ENCODE data around the gene EXOSC5.
A peak's percentile ranks its signal among the peaks of the same experiment; 100 is the strongest.

The EXOSC5 gene

GRCh38 chr19:41434450-41434849, 37.3 kb upstream of the EXOSC5 start:
- Histone ChIP-seq H3K9me3 (ENCODE audit: control insufficient read depth, insufficient read depth, low read length) (no peaks in the 10 kb centered on the region), H3K4me3 (ENCODE audit: low read depth, low read length) (no peak overlapping the region), H3K36me3 (ENCODE audit: control insufficient read depth, insufficient read depth, low read length) (peaks cover 19% of the 10 kb centered on the region), H3K4me1 (ENCODE audit: control insufficient read depth, insufficient read depth, low read length) (no peaks in the 10 kb centered on the region), H3K27me3 (ENCODE audit: control insufficient read depth, insufficient read depth, low read length) (no peaks in the 10 kb centered on the region), H3K9ac (ENCODE audit: low read depth, low read length) (no peak overlapping the region)

- Histone ChIP-seq H3K4me3 (ENCODE audit: low read depth, low read length) (no peak overlapping the region), H3K9ac (ENCODE audit: low read depth, low read length) (no peak overlapping the region), H3K36me3 (ENCODE audit: control insufficient read depth, insufficient read depth, low read length) (peaks cover 19% of the 10 kb centered on the region), H3K9me3 (ENCODE audit: control insufficient read depth, insufficient read depth, low read length) (no peaks in the 10 kb centered on the region), H3K27me3 (ENCODE audit: control insufficient read depth, insufficient read depth, low read length) (no peaks in the 10 kb centered on the region), H3K4me1 (ENCODE audit: control insufficient read depth, insufficient read depth, low read length) (no peaks in the 10 kb centered on the region)
These were observed 36.0 kb upstream of the EXOSC5 start for GRCh38 chr19:41433171-41433570.

DNA sequence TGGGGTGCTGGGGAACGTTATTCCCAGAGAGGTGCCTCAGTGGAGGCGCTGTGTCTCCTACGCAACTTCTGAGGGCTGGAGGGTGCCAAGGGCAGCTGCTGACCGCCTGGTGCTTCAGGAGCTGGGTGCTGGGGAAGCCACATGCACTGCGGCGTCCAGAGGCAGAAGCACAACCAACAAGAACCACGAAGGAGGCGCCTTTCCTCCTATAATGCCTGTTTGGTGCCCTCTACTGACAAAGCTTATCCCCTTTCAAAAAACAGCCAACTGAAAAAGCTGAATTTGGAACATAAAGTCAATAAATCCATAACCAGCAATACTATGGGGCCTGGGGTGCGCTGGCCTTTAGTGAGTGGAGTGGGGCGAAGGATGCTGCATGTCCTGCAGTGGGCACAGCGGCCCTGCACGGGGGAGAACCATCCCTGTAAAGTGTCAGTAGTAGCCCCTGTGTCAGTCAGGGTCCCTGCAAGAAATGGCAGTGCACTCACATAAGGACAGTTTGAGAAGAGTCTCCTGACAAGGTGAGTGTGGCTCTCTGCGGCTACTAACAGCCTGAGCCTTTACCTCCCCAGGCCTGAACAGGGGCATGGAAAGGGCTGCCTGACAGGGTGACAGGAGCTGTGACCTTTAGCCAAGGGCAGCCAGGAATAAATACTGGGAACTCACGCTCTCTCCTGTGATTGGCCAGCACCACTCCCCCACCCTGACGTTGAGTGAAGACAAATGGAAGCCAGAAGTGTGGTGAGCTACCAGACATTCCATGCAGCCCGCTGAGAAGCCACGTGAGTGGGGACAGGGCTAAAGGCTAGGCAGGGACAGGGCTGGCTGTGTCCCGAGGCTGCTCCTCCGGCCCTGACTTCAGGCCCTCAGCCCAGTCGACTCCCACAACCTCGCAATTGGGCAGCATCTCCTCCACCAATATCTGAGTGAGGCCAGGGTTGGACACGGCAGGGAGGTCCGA, 34.5 kb upstream of the EXOSC5 start:
- H3K4me3 ChIP-seq (ENCODE audit: low read depth, low read length): no peak overlapping the region
- no peaks in the 10 kb centered on the region for H3K9me3 ChIP-seq (ENCODE audit: control insufficient read depth, insufficient read depth, low read length)
- H3K36me3 ChIP-seq (ENCODE audit: control insufficient read depth, insufficient read depth, low read length): peaks cover 19% of the 10 kb centered on the region
- no peak overlapping the region for H3K9ac ChIP-seq (ENCODE audit: low read depth, low read length)
- H3K4me1 ChIP-seq (ENCODE audit: control insufficient read depth, insufficient read depth, low read length): peaks cover 3% of the 10 kb centered on the region
- no peaks in the 10 kb centered on the region for H3K27me3 ChIP-seq (ENCODE audit: control insufficient read depth, insufficient read depth, low read length)

DNA sequence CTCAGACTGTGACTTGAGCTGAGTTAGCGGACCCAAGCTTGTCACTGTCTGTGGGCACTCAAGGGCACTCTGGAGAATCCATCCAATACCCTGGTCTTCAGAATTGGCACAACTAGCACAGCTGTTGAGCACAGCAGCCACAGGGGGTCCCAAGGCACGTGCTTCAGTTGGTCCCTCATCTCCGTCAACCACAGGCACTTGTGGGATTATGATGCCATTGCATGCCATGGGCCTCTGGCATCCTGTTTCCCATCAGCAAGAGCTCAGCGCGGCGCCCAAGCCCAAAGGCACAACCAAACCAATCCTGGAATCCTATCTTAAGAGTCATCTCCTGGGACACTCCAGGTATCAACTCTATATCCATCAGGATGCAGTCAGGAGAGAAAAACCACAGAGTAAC, 33.8 kb upstream of the EXOSC5 start:
- Histone ChIP-seq H3K4me3 (ENCODE audit: low read depth, low read length) (no peak overlapping the region), H3K36me3 (ENCODE audit: control insufficient read depth, insufficient read depth, low read length) (peaks cover 22% of the 10 kb centered on the region), H3K27me3 (ENCODE audit: control insufficient read depth, insufficient read depth, low read length) (no peaks in the 10 kb centered on the region), H3K9ac (ENCODE audit: low read depth, low read length) (no peak overlapping the region), H3K4me1 (ENCODE audit: control insufficient read depth, insufficient read depth, low read length) (peaks cover 3% of the 10 kb centered on the region), H3K9me3 (ENCODE audit: control insufficient read depth, insufficient read depth, low read length) (no peaks in the 10 kb centered on the region)

DNA sequence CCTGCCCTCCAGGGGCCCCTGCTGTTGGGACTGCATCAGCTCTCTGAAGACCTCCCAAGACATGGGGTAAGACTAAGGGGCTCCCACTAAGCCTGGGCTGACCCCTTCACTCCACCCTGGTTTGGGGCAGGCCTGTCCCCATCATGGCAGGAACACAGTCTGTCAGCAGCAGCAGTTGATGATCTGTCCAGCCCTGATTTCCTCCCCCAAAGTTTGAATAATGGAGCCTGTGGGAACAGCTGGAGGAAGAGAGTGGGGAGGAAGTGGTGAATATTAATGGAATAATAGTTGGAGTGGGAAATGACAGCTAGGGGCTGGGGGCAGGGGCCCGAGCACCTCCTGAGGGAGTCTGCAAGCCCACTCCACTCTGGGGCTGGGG, 31.3 kb upstream of the EXOSC5 start:
- peaks cover 31% of the 10 kb centered on the region for H3K36me3 ChIP-seq (ENCODE audit: control insufficient read depth, insufficient read depth, low read length)
- H3K9ac ChIP-seq (ENCODE audit: low read depth, low read length): no peak overlapping the region
- no peaks in the 10 kb centered on the region for H3K27me3 ChIP-seq (ENCODE audit: control insufficient read depth, insufficient read depth, low read length)
- H3K9me3 ChIP-seq (ENCODE audit: control insufficient read depth, insufficient read depth, low read length): no peaks in the 10 kb centered on the region
- H3K4me1 ChIP-seq (ENCODE audit: control insufficient read depth, insufficient read depth, low read length): peaks cover 3% of the 10 kb centered on the region
- H3K4me3 ChIP-seq (ENCODE audit: low read depth, low read length): peak overlapping the region; percentile 50

GRCh38 chr19:41427647-41428480, 30.7 kb upstream of the EXOSC5 start:
- Histone ChIP-seq H3K36me3 (ENCODE audit: control insufficient read depth, insufficient read depth, low read length) (peaks cover 32% of the 10 kb centered on the region), H3K9me3 (ENCODE audit: control insufficient read depth, insufficient read depth, low read length) (no peaks in the 10 kb centered on the region), H3K27me3 (ENCODE audit: control insufficient read depth, insufficient read depth, low read length) (no peaks in the 10 kb centered on the region), H3K4me3 (ENCODE audit: low read depth, low read length) (peak overlapping the region; percentile 50), H3K4me1 (ENCODE audit: control insufficient read depth, insufficient read depth, low read length) (peaks cover 3% of the 10 kb centered on the region), H3K9ac (ENCODE audit: low read depth, low read length) (peak overlapping the region; percentile 29)

DNA sequence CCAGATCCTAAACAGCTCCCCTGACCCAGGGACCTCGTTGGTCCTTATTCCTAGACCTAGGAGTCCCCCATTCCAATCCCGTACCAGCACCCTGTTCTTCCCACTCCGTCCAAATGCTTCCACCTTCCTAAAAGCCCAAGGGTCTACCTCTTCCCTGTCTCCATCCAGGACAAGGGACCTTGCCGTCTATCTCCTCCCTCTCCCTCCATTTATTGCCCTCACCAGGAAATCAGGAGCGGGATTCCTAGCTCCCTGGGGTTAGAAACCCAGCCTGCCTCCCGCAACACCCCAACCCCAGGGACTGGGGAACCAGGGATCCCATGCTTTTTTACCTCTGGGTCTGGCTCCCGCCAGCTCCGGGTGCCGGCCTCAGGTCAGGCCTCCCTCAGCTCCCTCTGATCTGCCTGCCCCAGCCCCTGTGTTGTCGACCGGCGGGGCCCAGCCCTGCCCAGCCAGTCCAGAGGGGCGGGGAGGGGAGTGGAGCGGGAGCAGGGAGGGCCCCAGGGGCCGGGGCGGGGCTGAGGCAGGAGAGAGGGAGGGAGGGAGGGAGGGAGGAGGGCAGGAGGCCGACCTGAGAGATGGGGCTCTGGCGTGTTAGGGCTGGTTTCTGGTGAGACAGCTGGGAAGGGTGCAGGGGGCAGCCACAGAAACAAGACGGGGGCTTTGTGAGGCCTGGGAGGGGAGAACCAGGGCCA, 29.9 kb upstream of the EXOSC5 start, which contains the start of gene B3GNT8:
Gene B3GNT8, minus strand, starts transcription at position 423 of the 695 bp plus-strand sequence. CDS start 596 bp downstream, outside the sequence.
- Histone ChIP-seq H3K4me1 (ENCODE audit: control insufficient read depth, insufficient read depth, low read length) (peaks cover 3% of the 10 kb centered on the region), H3K9me3 (ENCODE audit: control insufficient read depth, insufficient read depth, low read length) (no peaks in the 10 kb centered on the region), H3K27me3 (ENCODE audit: control insufficient read depth, insufficient read depth, low read length) (no peaks in the 10 kb centered on the region), H3K36me3 (ENCODE audit: control insufficient read depth, insufficient read depth, low read length) (peaks cover 34% of the 10 kb centered on the region), H3K9ac (ENCODE audit: low read depth, low read length) (peak within 1 kb of the TSS; percentile 77), H3K4me3 (ENCODE audit: low read depth, low read length) (peak within 1 kb of the TSS; percentile 50)

DNA sequence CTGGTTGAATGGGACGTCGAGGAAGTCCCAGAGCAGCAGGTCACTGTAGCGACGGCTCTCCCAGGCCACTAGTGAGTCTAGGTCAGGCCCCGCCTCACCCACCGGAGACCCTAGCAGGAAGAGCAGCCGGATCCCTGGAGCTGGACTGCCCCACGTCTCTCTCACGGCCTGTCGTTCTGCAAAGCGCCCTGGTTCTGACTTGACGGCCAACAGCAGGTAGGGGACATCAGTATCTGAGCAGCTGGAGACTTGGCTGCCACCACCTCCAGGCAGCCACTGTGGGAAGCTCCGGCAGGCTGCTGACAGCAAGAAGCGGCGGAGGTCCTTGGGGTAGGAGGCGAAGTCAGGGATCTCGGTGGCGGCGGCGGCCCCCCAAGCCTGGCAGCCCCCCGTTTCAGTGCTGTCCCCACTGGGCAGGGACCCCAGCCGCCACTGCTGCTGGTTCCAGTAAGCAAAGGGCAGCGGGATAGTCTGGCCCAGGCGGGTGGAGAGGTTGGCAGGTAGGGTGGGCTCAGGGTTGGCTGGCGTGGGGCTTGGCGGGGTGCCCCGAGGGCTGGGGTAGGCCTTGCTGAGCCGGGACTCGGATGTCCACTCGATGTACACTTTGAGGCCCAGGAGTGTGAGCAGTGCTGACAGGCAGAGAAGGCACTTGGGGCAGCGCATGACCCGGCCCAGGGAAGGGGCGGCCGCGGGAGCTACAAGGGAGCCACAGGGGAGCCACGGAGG, 29.1 kb upstream of the EXOSC5 start:
- Histone ChIP-seq H3K4me3 (ENCODE audit: low read depth, low read length) (peak overlapping the region; percentile 50), H3K27me3 (ENCODE audit: control insufficient read depth, insufficient read depth, low read length) (no peaks in the 10 kb centered on the region), H3K9ac (ENCODE audit: low read depth, low read length) (peak overlapping the region; percentile 77), H3K9me3 (ENCODE audit: control insufficient read depth, insufficient read depth, low read length) (no peaks in the 10 kb centered on the region), H3K4me1 (ENCODE audit: control insufficient read depth, insufficient read depth, low read length) (peaks cover 3% of the 10 kb centered on the region), H3K36me3 (ENCODE audit: control insufficient read depth, insufficient read depth, low read length) (peaks cover 29% of the 10 kb centered on the region)

DNA sequence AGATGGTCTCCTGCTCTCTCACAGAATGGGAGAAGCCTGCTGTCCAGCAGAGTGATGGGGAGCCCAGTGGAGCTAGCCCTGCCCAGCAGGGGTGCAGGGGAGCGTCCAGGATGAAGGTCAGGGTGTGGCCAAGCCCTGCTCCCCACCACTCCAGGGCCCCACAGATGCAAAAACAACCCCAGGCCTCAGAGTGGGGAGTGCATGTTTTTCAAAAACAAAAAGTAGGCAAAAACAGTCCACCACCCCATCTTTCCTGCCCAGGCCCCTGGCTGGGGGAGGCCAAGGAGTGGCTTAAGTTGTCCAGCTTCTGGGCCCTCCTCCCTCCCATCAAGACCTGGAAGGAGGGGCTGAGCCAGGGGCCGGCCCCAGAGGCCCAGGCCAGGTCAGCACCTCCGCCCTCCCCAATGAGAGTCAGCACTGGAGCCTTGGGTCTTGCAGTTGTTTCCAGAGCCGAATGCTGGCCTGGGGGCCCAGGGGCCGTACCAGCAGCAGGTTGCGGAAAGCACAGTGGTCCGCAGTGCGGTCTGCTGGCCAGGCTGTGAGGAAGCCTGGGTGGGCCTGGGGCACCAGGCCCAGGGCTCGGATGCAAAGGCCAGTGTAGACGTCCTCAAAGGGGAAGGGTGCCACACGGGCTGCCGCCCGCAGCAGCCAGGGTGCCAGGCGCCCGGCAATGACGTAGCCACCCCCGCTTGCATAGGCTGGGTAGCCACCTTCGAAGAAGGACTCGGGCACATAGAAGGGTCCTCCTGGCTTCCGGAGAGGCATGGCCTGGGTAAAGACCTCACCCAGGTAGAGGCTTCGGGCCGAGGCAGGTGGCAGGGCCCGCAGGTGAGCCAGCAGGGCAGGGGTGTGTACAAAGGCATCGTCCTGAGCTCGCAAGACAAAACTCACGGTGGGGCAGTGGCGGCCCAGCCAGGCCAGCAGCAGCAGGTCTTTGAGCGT, 28.3 kb upstream of the EXOSC5 start:
- Histone ChIP-seq H3K36me3 (ENCODE audit: control insufficient read depth, insufficient read depth, low read length) (peaks cover 26% of the 10 kb centered on the region), H3K27me3 (ENCODE audit: control insufficient read depth, insufficient read depth, low read length) (no peaks in the 10 kb centered on the region), H3K4me1 (ENCODE audit: control insufficient read depth, insufficient read depth, low read length) (peaks cover 3% of the 10 kb centered on the region), H3K9ac (ENCODE audit: low read depth, low read length) (no peak overlapping the region), H3K9me3 (ENCODE audit: control insufficient read depth, insufficient read depth, low read length) (no peaks in the 10 kb centered on the region), H3K4me3 (ENCODE audit: low read depth, low read length) (no peak overlapping the region)

Measured in iPS-15b (cell line).